GM18517 (cell line): ENCODE results near the gene RBM15B.
"Not testable (repeated sequence)": the region's sequence is repeated elsewhere in the genome, so short reads cannot be mapped to it uniquely, and the experiment has no call there.

ENCODE experiments used
- ATAC-seq: cut with Tn5 transposase; IDR thresholded peaks from one replicate; pipeline ENCODE4 v1.9.1; 2021; ENCODE audit warnings: mild to moderate bottlenecking, moderate library complexity; ENCODE audit not compliant: unreplicated experiment

RBM15B gene

GRCh38 chr3:51391075-51391565, at the start of gene RBM15B:
TSS of gene RBM15B (plus strand) at chr3:51391285. CDS start at chr3:51391400, 115 bp downstream.
- ATAC-seq = peak; percentile 94

- no peak for ATAC-seq
These were observed 47.0 kb upstream of the RBM15B start for GRCh38 chr3:51343918-51344687.

GRCh38 chr3:51350751-51351150, 40.3 kb upstream of the RBM15B start:
- no peak for ATAC-seq

GRCh38 chr3:51353131-51353530, 38.0 kb upstream of the RBM15B start:
- ATAC-seq = no peak

GRCh38 chr3:51353691-51354090, 37.4 kb upstream of the RBM15B start:
- ATAC-seq = no peak

GRCh38 chr3:51354172-51354571, 36.9 kb upstream of the RBM15B start:
- ATAC-seq = no peak

- no peak for ATAC-seq
These were observed 36.1 kb upstream of the RBM15B start for GRCh38 chr3:51354731-51355615.

GRCh38 chr3:51355891-51356578, 35.0 kb upstream of the RBM15B start:
- ATAC-seq = no peak

- ATAC-seq = no peak
These were observed 33.2 kb upstream of the RBM15B start for GRCh38 chr3:51357856-51358255.

- ATAC-seq = no peak
These were observed 32.1 kb upstream of the RBM15B start for GRCh38 chr3:51358981-51359380.

- ATAC-seq = no peak
These were observed 30.3 kb upstream of the RBM15B start for GRCh38 chr3:51360806-51361205.

- ATAC-seq = no peak
These were observed 29.3 kb upstream of the RBM15B start for GRCh38 chr3:51361746-51362145.

GRCh38 chr3:51362476-51362875, 28.6 kb upstream of the RBM15B start:
- ATAC-seq = no peak

GRCh38 chr3:51368276-51368675, 22.8 kb upstream of the RBM15B start:
- ATAC-seq = not testable (repeated sequence)

GRCh38 chr3:51371943-51372557, 19.0 kb upstream of the RBM15B start:
- ATAC-seq = no peak

GRCh38 chr3:51373658-51374421, 17.2 kb upstream of the RBM15B start:
- ATAC-seq = no peak

GRCh38 chr3:51374456-51374855, 16.6 kb upstream of the RBM15B start:
- no peak for ATAC-seq

GRCh38 chr3:51375136-51375535, 15.9 kb upstream of the RBM15B start:
- ATAC-seq = no peak

- no peak for ATAC-seq
These were observed 15.5 kb upstream of the RBM15B start for GRCh38 chr3:51375571-51375970.

GRCh38 chr3:51378065-51378464, 13.0 kb upstream of the RBM15B start:
- no peak for ATAC-seq
